B cell (primary cell): Measurements from ENCODE around the gene CACNA2D3. TPM values are rescaled to one million over a fixed set of nuclear protein-coding genes. Genes with fewer than 3 reads are reported as not detected.

Experiments
- ATAC-seq: fragments of 200-7000 bp; cut with Tn5 transposase; one replicate; pipeline ENCODE4 v1.10.0; 2021; ENCODE audit warnings: low read depth, mild to moderate bottlenecking, moderate number of reproducible peaks, moderate library complexity
- CTCF ChIA-PET: fragments of 350-600 bp; sonication (Branson Sonifier 250); formaldehyde crosslinking; loops from one replicate; lab custom pipeline; 2021; ENCODE audit warnings: antibody characterized with exemption, inconsistent platforms; lab: Charles Lee
- POLR2A ChIA-PET: fragments of 350-600 bp; sonication (Branson Sonifier 250); formaldehyde crosslinking; loops from one replicate; lab custom pipeline; 2021; ENCODE audit warnings: antibody characterized with exemption; lab: Charles Lee
- DNase-seq: peaks from one replicate; pipeline ENCODE4 v3.0.0; 2013
- H2AFZ ChIP-seq: 2 replicates; pipeline ENCODE4 v1.6.1; 2012; ENCODE audit warnings: mild to moderate bottlenecking, low read depth, low read length; ENCODE audit not compliant: insufficient read depth, poor library complexity, severe bottlenecking
- H3K27ac ChIP-seq, 2 donors: 1 replicate in 1 of 2; 2 replicates in 1 of 2; pipeline ENCODE4 v1.5.1; 2012 to 2013; ENCODE audit warnings: low read length in 2 of 2, mild to moderate bottlenecking in 2 of 2, moderate library complexity in 1 of 2
- H3K27me3 ChIP-seq, 4 experiments: fragments of 200-600 bp in 1 of 4; sonication (generic) in 1 of 4; replicated peaks in 1 of 4; 1 replicate in 2 of 4; 2 replicates in 2 of 4; pipeline versions ENCODE4 v1.6.1 to v1.7.0; 2013 to 2016; ENCODE audit warnings: low read length in 3 of 4, mild to moderate bottlenecking in 2 of 4, mixed read lengths in 1 of 4, moderate library complexity in 1 of 4; ENCODE audit not compliant: insufficient read depth in 4 of 4, control insufficient read depth in 3 of 4; ENCODE audit errors: control extremely low read depth in 1 of 4
- H3K36me3 ChIP-seq, 2 experiments: replicated peaks in 1 of 2; 1 replicate in 1 of 2; 2 replicates in 1 of 2; pipeline versions ENCODE4 v1.6.1 to v1.7.1; 2013; ENCODE audit warnings: low read length in 1 of 2; ENCODE audit not compliant: insufficient read depth in 2 of 2, control insufficient read depth in 1 of 2; ENCODE audit errors: control extremely low read depth in 1 of 2, extremely low read depth in 1 of 2
- H3K4me1 ChIP-seq, 2 donors: fragments of 200-600 bp in 1 of 2; sonication (generic) in 1 of 2; 1 replicate in 1 of 2; 2 replicates in 1 of 2; pipeline versions ENCODE4 v1.5.1 to v1.6.1; 2013 to 2017; ENCODE audit warnings: low read length in 2 of 2; ENCODE audit not compliant: control insufficient read depth in 2 of 2, insufficient read depth in 2 of 2
- H3K4me2 ChIP-seq: replicated peaks from 2 replicates; pipeline ENCODE3; 2012; ENCODE audit warnings: mild to moderate bottlenecking, low read depth, low read length; ENCODE audit not compliant: poor library complexity, severe bottlenecking
- H3K4me3 ChIP-seq, 5 experiments: fragments of 200-600 bp in 1 of 5; sonication (generic) in 1 of 5; 1 replicate in 3 of 5; 2 replicates in 2 of 5; pipeline versions ENCODE4 v1.5.1 to v1.7.0; 2011 to 2016; ENCODE audit warnings: low read length in 4 of 5, mild to moderate bottlenecking in 4 of 5, low read depth in 2 of 5, control low read depth in 1 of 5, moderate library complexity in 1 of 5; ENCODE audit not compliant: insufficient read depth in 1 of 5; ENCODE audit errors: control extremely low read depth in 1 of 5, extremely low read depth in 1 of 5
- H3K79me2 ChIP-seq: fragments of 200-600 bp; sonication (generic); one replicate; pipeline ENCODE4 v1.6.0; 2016; ENCODE audit warnings: low read length; ENCODE audit not compliant: control insufficient read depth, insufficient read depth
- H3K9ac ChIP-seq: fragments of 200-600 bp; sonication (generic); 2 replicates; pipeline ENCODE4 v1.6.1; 2017; ENCODE audit warnings: mild to moderate bottlenecking, low read length, moderate library complexity
- H3K9me3 ChIP-seq, 3 donors: one replicate each; pipeline versions ENCODE4 v1.6.1 to v1.7.1; 2013; ENCODE audit warnings: low read length in 2 of 3; ENCODE audit not compliant: control insufficient read depth in 2 of 3, insufficient read depth in 1 of 3; ENCODE audit errors: control extremely low read depth in 1 of 3
- H4K20me1 ChIP-seq: 2 replicates; pipeline ENCODE4 v1.6.0; 2012; ENCODE audit warnings: mild to moderate bottlenecking, low read length; ENCODE audit not compliant: insufficient read depth, control insufficient read depth, poor library complexity, severe bottlenecking
- H3K27ac Mint-ChIP-seq: one replicate; pipeline ENCODE4 v1.8.0; 2021; ENCODE audit warnings: mixed read lengths
- H3K27me3 Mint-ChIP-seq: one replicate; pipeline ENCODE4 v1.8.0; 2021; ENCODE audit warnings: mixed read lengths
- H3K4me1 Mint-ChIP-seq: one replicate; pipeline ENCODE4 v1.8.0; 2021; ENCODE audit warnings: mixed read lengths
- H3K4me3 Mint-ChIP-seq: one replicate; pipeline ENCODE4 v1.8.0; 2021; ENCODE audit warnings: mixed read lengths
- H3K9me3 Mint-ChIP-seq: one replicate; pipeline ENCODE4 v1.8.0; 2022; ENCODE audit warnings: mixed read lengths; ENCODE audit not compliant: insufficient read depth
- EZH2 ChIP-seq: IDR thresholded peaks from 2 replicates; pipeline ENCODE4 v1.6.1; 2012; ENCODE audit warnings: borderline replicate concordance, low read depth, mild to moderate bottlenecking, moderate library complexity, low read length; ENCODE audit not compliant: insufficient read depth, poor library complexity, severe bottlenecking
- WGBS: methylation state at CpG from one replicate; pipeline ENCODE4 v1.1.5; 2013; ENCODE audit warnings: missing lambda C conversion rate; ENCODE audit not compliant: insufficient coverage; 5-methylcytosine and 5-hydroxymethylcytosine counted together
- intact Hi-C: fragments of 100-400 bp; cut with micrococcal nuclease; formaldehyde crosslinking; loops from one replicate; pipeline ENCODE4 v1.10.0; 2022
- polyA plus RNA-seq: library from polyadenylated mRNA; depleted of rRNA; stranded (reverse); fragments of >200 nt; gene quantifications from 2 replicates; pipeline ENCODE4 v1.2.3, GENCODE V29; 2012
- total RNA-seq, 2 donors: library from RNA; stranded (reverse); fragments of 120-200 nt in 1 of 2; gene quantifications; 1 replicate in 1 of 2; 2 replicates in 1 of 2; pipeline versions ENCODE4 v1.2.3 to v1.2.4, GENCODE V29; 2013 to 2022
- TF ChIP-seq, protein P1 (sequence below): fragments of 200-600 bp; IDR thresholded peaks from one replicate; pipeline ENCODE4 v1.8.0; 2022; ENCODE audit warnings: antibody characterized with exemption, mild to moderate bottlenecking

Gene CACNA2D3
- total and polyA plus RNA-seq, 2 donors (not counting 1 experiment from before 2014, with no cell fraction given): not detected

DNA sequence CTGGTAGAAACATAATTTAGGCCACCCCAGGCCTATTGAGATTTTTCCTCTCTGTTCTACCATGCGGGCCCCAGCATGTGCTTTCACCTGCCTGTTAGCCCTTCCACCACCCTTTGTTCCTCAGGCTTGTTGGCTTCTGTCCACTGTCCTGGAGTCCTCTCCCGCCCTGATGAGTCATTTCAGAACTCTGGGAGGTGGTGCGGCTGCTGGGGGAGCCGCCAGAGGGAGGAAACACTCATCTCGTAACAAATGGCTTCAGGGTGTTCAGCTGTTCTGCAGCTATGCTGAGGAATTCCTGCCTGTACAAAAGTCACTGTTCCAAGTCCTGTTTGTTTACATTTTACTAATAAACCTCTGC is 769.2 kb downstream of the CACNA2D3 start:
- intact Hi-C loops: no loop called here
- Histone ChIP-seq H3K27ac (no peak overlapping the region), H3K9me3 (peaks cover 0 to 13% (median 0%) of the 10 kb centered on the region in 3 donors), H3K4me2 (no peak overlapping the region), H3K9ac (no peak overlapping the region), H3K27me3 (no peaks in the 10 kb centered on the region), H3K36me3 (no peaks in the 10 kb centered on the region), H3K4me3 (no peak overlapping the region), H4K20me1 (no peaks in the 10 kb centered on the region), H3K79me2 (no peaks in the 10 kb centered on the region), H3K4me1 (no peaks in the 10 kb centered on the region), H2AFZ (no peak overlapping the region)
- Mint-ChIP-seq H3K9me3 (no peaks in the 10 kb centered on the region), H3K27ac (no peak overlapping the region), H3K27me3 (no peaks in the 10 kb centered on the region), H3K4me1 (no peaks in the 10 kb centered on the region), H3K4me3 (no peak overlapping the region)
- CTCF ChIA-PET: no interaction called here
- DNase-seq (no peak), ATAC-seq (no peak)
- POLR2A ChIA-PET: no interaction called here
- TF ChIP-seq, protein P1, sequence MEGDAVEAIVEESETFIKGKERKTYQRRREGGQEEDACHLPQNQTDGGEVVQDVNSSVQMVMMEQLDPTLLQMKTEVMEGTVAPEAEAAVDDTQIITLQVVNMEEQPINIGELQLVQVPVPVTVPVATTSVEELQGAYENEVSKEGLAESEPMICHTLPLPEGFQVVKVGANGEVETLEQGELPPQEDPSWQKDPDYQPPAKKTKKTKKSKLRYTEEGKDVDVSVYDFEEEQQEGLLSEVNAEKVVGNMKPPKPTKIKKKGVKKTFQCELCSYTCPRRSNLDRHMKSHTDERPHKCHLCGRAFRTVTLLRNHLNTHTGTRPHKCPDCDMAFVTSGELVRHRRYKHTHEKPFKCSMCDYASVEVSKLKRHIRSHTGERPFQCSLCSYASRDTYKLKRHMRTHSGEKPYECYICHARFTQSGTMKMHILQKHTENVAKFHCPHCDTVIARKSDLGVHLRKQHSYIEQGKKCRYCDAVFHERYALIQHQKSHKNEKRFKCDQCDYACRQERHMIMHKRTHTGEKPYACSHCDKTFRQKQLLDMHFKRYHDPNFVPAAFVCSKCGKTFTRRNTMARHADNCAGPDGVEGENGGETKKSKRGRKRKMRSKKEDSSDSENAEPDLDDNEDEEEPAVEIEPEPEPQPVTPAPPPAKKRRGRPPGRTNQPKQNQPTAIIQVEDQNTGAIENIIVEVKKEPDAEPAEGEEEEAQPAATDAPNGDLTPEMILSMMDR: no peak
- TF ChIP-seq EZH2: no peak
- 58% methylated on average over 5 of the region's 5 CpGs for WGBS

DNA sequence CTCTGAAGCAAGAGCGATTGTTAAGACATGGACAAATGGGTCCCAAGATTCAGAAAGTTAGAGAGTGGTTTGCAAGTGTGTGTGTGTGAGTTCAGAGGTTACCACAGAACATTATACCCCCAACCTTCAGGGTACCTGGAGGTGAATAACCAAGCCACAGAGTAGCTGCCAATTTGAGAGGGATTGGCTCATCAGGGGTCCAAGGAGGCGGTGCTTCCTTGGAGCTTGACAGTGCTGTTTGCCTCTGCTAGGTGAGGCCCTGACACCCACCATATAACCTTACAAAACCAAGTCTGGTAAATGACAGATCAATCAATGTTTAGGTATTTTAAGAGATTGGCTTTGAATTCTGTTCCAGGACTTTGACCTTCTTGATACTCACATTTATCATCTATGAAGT is 769.8 kb downstream of the CACNA2D3 start:
- DNase-seq: no peak
- ChIA-PET POLR2A (no interaction called here), CTCF (no interaction called here)
- Mint-ChIP-seq H3K4me1 (no peaks in the 10 kb centered on the region), H3K4me3 (no peak overlapping the region), H3K9me3 (no peaks in the 10 kb centered on the region), H3K27me3 (no peaks in the 10 kb centered on the region), H3K27ac (no peak overlapping the region)
- TF ChIP-seq, protein P1: no peak
- no peak for TF ChIP-seq EZH2
- no peak for ATAC-seq
- Histone ChIP-seq H3K9me3 (peaks cover 0 to 13% (median 0%) of the 10 kb centered on the region in 3 donors), H3K27ac (no peak overlapping the region), H4K20me1 (no peaks in the 10 kb centered on the region), H3K36me3 (no peaks in the 10 kb centered on the region), H3K79me2 (no peaks in the 10 kb centered on the region), H3K9ac (no peak overlapping the region), H3K4me2 (no peak overlapping the region), H2AFZ (no peak overlapping the region), H3K27me3 (no peaks in the 10 kb centered on the region), H3K4me1 (no peaks in the 10 kb centered on the region), H3K4me3 (no peak overlapping the region)
- WGBS: 100% methylated on average over 1 of the region's 2 CpGs
- intact Hi-C loops: no loop called here
